HG03097 (cell line): ENCODE results near the gene ZNF469.

Experiments used
- ATAC-seq: cut with Tn5 transposase; IDR thresholded peaks from one replicate; pipeline ENCODE4 v1.9.1; 2021; ENCODE audit not compliant: unreplicated experiment, low FRiP score

ZNF469 gene

DNA sequence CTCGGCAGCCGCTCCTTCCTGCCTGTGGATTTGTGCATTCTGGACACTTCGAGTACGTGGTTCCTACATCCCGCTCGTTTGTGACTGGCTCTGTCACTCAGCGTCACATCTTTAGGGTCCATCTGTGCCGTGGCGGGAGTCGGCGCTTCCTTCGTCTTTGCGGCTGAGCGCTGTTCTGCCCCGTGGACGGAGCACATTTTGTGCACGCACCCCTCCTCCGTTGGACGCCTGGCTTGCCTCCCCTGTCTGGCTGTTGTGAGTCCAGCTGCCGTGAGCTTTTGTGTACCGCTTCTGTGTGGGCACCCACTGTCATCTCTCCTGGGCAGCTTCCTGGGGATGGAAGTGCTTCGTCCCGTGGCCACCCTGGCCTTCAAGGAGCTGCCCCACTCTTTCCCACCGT, 6.4 kb downstream of the ZNF469 start:
- ATAC-seq, result no peak

GRCh38 chr16:88389621-88390160, 6.9 kb downstream of the ZNF469 start:
- no peak for ATAC-seq

DNA sequence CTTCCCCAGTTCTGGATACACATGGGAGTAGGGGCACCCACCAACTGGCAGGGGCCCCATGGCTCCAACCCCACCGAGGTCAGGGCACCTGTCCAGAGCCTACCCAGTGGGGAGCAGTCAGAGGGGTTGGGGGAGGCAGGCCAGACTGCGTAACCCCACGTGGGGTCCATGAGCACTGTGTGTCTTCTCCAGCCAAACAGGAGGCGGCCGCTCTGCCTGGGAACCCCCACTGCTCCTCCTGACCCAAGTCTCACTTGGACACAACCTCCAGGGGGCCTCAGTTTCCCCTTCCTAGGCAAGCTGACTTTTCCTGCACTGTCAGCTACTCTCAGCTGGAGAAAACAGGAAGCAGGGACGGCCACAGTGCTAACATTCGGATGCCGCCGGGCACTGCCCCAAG, 7.5 kb downstream of the ZNF469 start:
- no peak for ATAC-seq

- ATAC-seq, result no peak
These were observed 8.0 kb downstream of the ZNF469 start for GRCh38 chr16:88390735-88391134.

DNA sequence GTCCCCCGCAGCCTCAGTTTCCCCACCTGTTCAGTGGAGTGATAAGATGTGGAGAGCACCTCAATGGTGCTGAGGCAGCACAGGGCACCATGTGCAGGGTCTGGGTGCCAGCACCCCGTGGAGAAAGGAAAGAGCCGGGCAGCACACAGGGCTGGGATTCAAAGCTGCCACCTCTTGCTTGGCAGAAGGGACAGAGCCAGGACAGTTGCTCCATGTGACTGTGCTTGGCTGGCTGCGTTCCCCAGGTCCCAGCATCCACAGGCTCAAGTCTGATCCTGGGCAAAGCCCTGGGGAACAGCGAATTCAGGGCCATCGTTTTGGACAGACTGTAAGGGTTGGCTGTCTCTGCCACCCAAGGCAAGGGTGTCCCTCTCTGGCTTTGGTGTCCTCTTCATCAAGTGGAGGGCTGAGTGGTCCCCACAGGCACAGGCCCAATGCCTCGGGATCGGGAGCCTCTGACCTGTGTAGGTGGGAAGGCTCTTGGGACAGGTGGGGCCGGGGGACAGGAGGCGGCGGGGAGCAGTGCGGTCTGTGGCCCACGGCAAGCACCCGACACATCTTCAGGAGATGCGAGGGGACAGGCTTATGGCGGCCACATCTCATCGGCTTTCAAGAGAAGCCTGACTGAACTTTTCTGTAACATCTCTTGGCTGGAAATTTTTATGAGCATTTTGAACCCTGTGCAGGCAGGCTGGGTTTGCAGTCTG, 8.5 kb downstream of the ZNF469 start:
- ATAC-seq, result no peak

GRCh38 chr16:88392111-88392510, 9.4 kb downstream of the ZNF469 start:
- ATAC-seq, result no peak

- no peak for ATAC-seq
These were observed 9.9 kb downstream of the ZNF469 start for GRCh38 chr16:88392616-88393015.

DNA sequence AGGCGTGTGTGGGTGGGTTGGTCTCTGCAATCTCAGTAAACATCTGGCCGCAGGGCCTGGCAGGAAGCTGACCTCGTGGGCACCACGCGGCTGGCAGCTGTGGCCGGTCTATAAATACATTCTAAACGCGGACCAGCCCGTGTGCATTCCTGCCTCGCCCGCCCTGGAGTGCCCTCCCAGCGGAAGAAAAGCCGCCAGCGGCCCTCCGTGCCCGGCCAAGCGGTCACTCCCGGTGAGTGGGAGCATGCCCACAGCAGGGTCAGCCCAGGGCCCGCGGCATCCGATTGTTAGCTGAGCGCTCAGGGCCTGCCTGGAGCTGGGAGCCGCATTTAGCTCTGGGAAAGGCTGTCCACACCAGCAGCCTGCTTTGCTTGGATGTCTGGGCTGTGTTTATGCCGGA, 10.3 kb downstream of the ZNF469 start:
- ATAC-seq, result no peak

- no peak for ATAC-seq
These were observed 10.8 kb downstream of the ZNF469 start for GRCh38 chr16:88393571-88393970.

GRCh38 chr16:88394426-88394825, 11.7 kb downstream of the ZNF469 start:
- ATAC-seq, result no peak

GRCh38 chr16:88395669-88396584, 13.2 kb downstream of the ZNF469 start:
- no peak for ATAC-seq

DNA sequence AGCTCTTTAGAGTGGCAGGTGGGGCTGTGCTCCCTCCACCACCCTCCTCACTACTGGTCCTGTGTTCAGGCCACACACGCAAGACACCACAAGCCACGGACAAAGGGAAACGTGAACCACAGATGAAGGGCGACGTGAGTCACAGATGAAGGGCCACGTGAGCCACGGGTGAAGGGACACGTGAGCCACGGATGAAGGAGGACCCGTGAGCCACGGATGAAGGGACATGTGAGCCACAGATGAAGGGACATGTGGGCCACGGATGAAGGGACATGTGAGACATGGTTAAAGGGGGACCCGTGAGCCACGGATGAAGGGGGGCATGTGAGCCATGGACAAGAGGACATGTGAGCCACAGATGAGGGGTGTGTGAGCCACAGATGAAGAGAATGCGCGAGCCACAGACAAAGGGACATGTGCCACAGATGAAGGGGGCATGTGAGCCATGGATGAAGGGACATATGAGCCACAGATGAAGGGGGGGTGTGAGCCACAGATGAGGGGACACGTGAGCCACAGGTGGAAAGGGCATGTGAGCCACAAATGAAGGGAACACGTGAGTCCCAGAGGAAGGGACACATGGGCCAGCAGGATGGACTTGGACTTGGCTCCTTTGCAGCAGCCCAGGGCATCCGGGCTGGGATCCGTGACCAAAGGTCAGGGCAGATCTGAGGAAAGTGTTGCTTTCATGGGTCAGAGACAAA, 15.6 kb downstream of the ZNF469 start:
- ATAC-seq, result no peak

DNA sequence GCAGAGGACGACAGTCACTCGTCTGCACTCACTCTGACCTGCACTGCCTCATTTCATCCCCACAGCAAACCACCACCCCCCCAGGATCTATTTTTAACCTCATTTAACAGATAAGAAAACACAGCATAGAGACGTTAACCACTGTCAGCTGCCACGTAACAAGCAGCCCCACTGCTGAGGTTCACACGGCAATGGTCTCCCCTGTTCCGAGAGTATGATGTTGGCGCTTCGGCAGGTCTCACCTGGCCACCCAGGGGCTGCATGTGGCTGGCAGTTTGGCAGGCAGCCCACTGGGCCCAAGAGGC, 16.1 kb downstream of the ZNF469 start:
- no peak for ATAC-seq

DNA sequence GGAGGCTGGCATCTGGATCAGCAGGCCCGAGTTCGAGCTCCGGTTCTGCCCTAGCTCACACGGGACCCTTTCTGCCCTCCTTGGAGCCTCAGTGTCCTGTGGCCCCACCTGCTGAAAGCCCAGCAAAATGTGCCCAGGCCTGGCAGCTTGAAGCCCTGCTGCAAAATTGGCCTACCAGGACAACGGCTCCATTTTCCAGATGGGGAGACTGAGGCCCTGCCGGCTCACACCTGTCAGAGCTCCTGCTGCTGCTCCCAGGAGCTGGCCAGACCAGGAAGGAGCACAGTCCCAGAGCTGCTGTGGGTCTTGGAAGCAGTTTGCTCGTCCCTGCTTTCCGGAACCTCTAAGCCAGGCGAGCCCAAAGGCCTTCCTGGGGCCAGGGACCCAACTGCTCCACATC, 17.4 kb downstream of the ZNF469 start:
- ATAC-seq, result no peak

- ATAC-seq, result no peak
These were observed 19.0 kb downstream of the ZNF469 start for GRCh38 chr16:88401604-88402246.

DNA sequence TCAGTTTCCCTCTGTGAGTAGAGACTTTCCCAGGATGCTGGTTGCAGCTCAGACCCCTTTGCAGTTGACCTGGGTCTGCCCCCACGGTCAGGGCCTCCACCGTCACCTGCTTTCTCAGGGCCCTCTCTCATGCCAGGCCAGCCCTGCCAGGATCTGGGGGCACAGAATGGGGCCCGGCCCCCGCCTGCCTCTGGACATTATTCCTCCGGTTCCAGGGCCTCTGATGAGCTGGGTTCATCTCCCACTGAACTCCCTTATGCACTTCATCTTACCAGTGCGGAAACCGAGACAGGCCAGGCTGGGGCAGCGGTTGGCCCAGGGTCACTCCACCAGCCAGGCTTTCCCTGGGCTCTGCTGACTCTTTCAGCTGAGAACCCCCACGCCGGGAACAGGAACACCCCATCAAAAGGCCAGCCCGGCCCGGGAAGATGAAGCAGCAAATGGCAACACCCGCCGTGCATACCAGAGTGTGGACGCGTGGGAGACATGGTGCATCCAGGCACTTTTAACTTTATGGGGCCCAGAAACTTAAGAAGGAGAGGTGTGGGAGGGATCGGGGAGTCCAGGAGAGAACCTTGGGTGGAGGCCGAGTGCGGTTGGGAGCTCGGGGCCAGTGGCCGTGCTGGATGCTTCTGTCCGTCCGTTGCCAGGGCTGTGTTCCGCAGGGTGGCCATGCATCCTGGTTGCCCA, 19.9 kb downstream of the ZNF469 start:
- ATAC-seq, result no peak

DNA sequence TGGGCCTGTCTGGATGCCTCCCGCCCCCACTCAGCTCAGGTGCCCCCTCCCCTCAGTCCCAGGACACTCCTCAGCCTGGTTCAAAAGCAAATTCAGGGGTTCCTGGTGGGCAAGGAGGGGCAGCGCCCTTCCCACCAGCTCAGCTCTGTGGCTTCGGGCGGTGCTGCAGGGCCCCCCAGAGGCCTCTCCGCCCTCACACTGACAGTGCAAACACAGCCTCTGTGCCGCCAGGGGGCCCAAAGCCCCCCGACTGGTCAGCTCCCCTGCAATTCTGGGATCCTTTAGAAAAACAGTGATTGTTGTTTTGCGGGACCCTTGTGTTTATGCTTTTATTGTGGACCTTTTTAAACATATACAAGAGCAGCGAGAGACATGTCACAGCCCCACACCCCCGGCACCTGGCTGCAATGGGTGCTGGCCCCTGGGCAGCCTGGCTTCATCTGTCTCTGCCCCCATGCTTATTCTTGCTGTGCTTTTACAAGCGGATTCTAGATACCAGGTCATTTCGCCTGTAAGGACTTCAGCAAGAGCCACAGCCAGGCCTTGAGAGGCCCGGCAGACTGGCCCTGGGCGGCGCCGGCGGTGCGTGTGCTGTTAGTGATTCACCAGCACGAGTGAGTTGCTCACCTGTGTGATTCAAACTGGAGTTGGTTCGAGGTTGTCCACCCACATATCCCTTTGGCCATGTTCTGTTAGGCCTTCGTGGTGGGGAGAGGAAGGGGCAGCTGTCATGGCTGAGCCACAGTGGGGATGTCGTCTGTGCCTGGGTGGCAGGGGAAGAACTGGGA, 21.2 kb downstream of the ZNF469 start:
- no peak for ATAC-seq

DNA sequence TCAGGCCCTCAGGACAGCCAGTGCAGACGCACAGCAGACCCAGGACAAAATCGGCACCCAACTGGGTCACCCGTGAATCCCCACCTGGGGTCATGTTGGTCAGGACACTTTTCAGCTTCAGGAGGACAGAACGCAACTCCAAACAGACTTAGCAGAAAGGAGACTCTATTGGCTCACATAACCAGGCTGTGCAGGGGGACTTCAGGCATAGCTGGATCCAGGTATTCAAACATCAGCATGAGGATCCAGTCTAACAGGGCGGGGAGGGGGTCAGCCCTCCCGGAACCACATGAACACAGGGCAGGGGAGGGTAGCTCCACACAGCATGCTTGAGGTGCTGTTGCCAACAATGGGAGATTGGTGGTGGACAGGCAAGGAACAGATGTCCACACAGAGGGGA, 22.0 kb downstream of the ZNF469 start:
- no peak for ATAC-seq
